ENCODE measurements around the gene SP3.

The SP3 gene

DNA sequence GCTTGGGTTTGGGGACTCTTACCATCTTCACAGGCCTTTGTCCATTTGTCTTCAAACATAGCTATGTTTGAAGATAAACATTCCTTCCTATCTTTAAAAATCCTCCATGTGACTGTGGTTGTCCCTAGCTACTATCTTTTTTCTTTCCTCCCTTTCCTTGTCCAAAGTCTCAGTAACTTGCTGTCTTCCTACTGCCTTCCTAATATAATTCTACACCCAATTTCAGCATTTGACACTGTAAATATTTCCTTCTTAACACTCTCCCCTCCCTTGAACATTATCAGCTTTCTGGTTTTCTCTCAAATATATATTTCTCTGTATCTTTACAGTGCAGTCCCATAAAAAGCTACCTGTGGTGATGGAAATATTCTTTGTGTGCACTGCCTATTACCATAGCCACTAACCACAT, 5.3 kb upstream of the SP3 start:
- FAIRE-seq (no peak), DNase-seq (ENCODE audit: extremely low spot score, insufficient read length, low read depth) (no peak)

DNA sequence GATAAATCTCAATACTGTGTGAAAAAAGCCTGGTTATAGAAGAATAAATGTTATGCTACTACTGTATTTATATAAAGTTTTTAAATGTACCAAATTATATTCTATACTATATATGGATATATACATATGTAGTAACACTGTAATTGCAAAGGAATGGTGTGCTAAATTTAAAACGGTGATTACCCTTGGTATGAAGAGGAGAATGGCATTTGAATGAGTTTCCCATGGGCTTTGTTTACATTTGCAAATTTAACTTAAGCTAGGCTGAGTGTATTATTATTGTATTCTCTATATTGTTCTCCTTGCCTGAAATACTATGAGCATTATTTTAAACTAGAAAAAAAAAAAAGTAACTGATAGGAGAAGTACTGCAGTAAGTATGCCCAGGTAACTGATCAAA, 4.7 kb upstream of the SP3 start:
- DNase-seq (ENCODE audit: extremely low spot score, insufficient read length, low read depth): no peak
- FAIRE-seq: no peak

- FAIRE-seq (no peak), DNase-seq (ENCODE audit: extremely low spot score, insufficient read length, low read depth) (no peak)
Observed at GRCh38 chr2:173968551-173968950, 3.4 kb upstream of the SP3 start.

DNA sequence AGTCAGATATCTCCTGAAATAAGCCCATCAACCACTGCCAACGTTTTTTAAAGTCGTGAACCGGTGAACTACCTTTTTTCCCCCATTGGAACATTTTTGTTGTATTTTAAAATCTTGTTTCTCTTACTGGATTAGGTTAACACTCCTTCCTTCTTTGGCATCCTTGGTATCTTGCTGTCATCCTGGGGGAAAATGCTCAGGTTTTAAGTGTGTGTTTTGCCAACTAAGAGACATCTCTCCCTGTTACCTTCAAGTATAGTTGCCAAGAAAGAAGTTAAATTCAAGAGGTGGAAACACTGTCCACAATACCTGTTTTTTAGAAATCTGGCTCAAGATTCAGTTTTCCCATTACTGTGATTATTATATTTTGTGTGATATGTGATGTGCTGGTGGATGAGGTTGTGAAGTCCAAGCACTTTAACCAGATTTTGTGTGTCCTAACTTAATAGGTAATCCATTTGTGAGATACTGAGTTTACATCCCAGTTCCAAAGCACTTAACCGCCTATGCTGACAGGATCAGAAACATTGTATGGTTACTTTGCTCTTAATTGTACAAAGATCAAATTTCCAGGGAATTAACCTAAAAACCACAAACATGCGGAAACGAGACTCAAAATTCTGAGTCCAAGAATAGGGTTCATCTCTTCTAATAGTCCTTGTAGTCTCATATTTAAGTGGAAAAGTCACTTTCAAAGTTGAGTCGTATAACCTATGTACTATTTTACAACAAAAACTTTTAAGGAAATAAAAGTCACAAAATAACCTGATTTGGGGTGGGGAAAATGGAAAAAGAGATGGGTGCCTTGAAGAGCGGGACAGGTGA, 1.3 kb upstream of the SP3 start:
- FAIRE-seq: peak; percentile 73
- DNase-seq (ENCODE audit: extremely low spot score, insufficient read length, low read depth): no peak

GRCh38 chr2:173964565-173965371, 405 bp downstream of the SP3 start:
- DNase-seq (ENCODE audit: extremely low spot score, insufficient read length, low read depth): peak; percentile 48
- FAIRE-seq: peak; percentile 45

DNA sequence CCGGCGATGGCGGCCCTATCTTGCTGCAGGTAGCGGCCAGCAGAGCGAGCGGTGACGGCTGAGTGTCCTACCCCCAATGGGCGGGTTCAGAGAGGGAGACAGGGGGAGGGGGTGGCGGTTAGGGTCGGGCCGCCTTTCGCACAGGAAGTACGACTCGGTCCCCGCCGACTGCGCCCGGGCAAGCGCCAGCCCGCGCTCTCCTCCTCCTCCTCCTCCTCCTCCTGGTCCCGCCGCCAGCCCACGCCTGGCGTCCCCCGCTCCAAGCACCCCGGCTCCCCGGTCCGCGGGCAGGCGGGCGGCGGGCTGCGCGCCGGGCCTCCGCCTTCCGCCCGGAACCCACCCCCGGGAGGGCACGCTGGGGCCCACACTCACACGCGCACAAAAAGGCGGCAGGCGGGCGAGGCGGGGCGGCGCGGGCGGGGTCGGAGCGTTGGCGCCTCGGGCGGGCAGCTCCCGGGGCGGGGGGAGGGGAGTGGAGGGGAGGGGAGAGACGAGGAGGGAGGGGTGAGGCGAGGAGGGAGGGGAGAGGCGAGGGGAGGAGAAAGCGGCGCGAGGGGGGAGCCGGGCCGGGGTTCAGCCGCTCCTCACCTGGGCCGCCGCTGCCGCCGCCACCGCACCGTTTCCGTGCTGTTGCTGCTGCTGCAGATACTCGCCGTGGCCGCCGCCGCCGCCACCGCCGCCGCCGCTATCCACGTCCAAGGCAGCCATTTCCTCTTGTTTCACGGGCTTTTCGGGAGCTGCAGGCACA, 1.2 kb downstream of the SP3 start:
- FAIRE-seq: peak; percentile 88
- DNase-seq (ENCODE audit: extremely low spot score, insufficient read length, low read depth): peak; percentile 64

- FAIRE-seq: peak; percentile 76
- peak; percentile 20 for DNase-seq (ENCODE audit: extremely low spot score, insufficient read length, low read depth)
Observed at GRCh38 chr2:173963323-173963816, 1.8 kb downstream of the SP3 start.

GRCh38 chr2:173962583-173963110, 2.5 kb downstream of the SP3 start:
- FAIRE-seq: peak; percentile 69
- no peak for DNase-seq (ENCODE audit: extremely low spot score, insufficient read length, low read depth)

- DNase-seq (ENCODE audit: extremely low spot score, insufficient read length, low read depth) (no peak), FAIRE-seq (peak; percentile 5)
Observed at GRCh38 chr2:173962031-173962430, 3.1 kb downstream of the SP3 start.

DNA sequence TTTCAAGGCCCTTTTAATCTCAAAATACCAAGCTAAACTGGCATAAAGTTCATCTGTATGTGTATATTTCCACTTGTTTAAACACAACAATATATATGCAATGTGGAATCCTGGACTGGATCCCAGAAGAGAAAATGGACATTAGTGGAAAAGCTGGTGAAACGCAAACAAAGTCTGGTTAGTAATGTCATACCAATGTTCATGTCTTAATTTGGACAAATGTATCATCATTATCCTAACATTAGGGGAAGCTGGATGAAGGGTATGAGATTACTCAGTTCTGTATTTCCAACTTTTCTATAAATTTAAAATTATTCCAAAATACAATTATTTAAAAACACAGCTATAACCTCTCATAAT, 3.8 kb downstream of the SP3 start:
- FAIRE-seq (no peak), DNase-seq (ENCODE audit: extremely low spot score, insufficient read length, low read depth) (no peak)

GRCh38 chr2:173959909-173960308, 5.3 kb downstream of the SP3 start:
- no peak for FAIRE-seq
- no peak for DNase-seq (ENCODE audit: extremely low spot score, insufficient read length, low read depth)

- FAIRE-seq (no peak), DNase-seq (ENCODE audit: extremely low spot score, insufficient read length, low read depth) (no peak)
Observed at GRCh38 chr2:173959358-173959884, 5.8 kb downstream of the SP3 start.

- FAIRE-seq (no peak), DNase-seq (ENCODE audit: extremely low spot score, insufficient read length, low read depth) (no peak)
Observed at GRCh38 chr2:173958198-173958846, 6.9 kb downstream of the SP3 start.

- DNase-seq (ENCODE audit: extremely low spot score, insufficient read length, low read depth) (no peak), FAIRE-seq (no peak)
Observed at GRCh38 chr2:173957517-173957916, 7.7 kb downstream of the SP3 start.

GRCh38 chr2:173956454-173956853, 8.7 kb downstream of the SP3 start:
- FAIRE-seq: no peak
- DNase-seq (ENCODE audit: extremely low spot score, insufficient read length, low read depth): no peak

GRCh38 chr2:173955867-173956266, 9.3 kb downstream of the SP3 start:
- FAIRE-seq (no peak), DNase-seq (ENCODE audit: extremely low spot score, insufficient read length, low read depth) (no peak)

DNA sequence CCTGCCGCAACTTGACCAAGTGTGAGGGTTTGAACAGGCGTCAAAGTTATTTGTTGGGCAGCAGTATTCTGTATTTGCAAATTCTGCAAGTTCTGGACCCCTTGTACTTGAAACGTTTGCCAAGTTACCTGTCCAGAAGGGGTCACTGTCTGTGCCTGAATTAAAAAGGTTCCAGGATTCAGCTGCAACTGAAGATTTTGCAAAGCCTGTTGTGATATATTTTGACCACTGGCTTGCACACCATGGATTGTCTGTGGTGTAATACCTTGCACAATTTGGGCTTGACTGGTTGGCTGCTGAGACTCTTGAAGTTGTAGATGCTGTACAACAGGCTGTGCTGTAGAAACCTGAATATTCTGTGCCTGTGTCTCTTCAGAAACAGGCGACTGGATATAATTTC, 10.2 kb downstream of the SP3 start:
- no peak for FAIRE-seq

GRCh38 chr2:173953047-173953424, 12.1 kb downstream of the SP3 start:
- DNase-seq (ENCODE audit: extremely low spot score, insufficient read length, low read depth): no peak

More for the DNA sequence above, 10.2 kb downstream of the SP3 start:
- no peak for DNase-seq (ENCODE audit: extremely low spot score, insufficient read length, low read depth)

GRCh38 chr2:173952267-173953046, 12.7 kb downstream of the SP3 start:
- DNase-seq (ENCODE audit: extremely low spot score, insufficient read length, low read depth): no peak
- no peak for FAIRE-seq

More at GRCh38 chr2:173953047-173953424, 12.1 kb downstream of the SP3 start:
- FAIRE-seq: peak; percentile 26

Measured in GM18507 (cell line).